HG03097 (cell line): ENCODE data around the gene DCDC2.
"Not testable (repeated sequence)": the region's sequence is repeated elsewhere in the genome, so short reads cannot be mapped to it uniquely, and the experiment has no call there.

ENCODE experiments used
- ATAC-seq: cut with Tn5 transposase; IDR thresholded peaks from one replicate; pipeline ENCODE4 v1.9.1; 2021; ENCODE audit not compliant: unreplicated experiment, low FRiP score

Gene DCDC2

DNA sequence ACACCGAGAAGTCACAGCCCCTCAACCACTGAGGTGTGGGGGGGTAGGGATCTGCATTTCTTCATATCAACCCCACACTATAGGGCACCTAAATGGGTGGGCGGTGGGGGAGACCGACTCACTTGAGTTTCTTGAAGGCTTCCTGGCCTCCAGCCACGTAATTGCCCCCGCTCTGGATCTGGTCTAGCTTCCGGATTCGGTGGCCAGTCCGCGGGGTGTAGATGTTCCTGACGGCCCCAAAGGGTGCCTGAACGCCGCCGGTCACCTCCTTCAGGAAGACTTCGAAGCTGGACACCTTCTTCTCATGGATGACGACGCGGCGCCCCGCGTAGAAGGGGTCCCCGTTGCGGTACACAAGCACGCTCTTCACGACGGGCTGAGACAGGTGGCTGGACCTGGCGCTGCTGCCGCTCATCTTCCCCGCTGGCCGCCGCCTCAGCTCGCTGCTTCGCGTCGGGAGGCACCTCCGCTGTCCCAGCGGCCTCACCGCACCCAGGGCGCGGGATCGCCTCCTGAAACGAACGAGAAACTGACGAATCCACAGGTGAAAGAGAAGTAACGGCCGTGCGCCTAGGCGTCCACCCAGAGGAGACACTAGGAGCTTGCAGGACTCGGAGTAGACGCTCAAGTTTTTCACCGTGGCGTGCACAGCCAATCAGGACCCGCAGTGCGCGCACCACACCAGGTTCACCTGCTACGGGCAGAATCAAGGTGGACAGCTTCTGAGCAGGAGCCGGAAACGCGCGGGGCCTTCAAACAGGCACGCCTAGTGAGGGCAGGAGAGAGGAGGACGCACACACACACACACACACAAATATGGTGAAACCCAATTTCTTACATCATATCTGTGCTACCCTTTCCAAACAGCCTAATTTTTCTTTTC lies at the start of gene DCDC2:
DCDC2 (minus strand) TSS at position 724 of the 883 bp plus-strand sequence; CDS start at position 415, 309 bp downstream.
- no peak for ATAC-seq

- ATAC-seq, result no peak
Measured at GRCh38 chr6:24405262-24405661, 47.4 kb upstream of the DCDC2 start.

- no peak for ATAC-seq
Measured at GRCh38 chr6:24403501-24403824, 45.6 kb upstream of the DCDC2 start.

DNA sequence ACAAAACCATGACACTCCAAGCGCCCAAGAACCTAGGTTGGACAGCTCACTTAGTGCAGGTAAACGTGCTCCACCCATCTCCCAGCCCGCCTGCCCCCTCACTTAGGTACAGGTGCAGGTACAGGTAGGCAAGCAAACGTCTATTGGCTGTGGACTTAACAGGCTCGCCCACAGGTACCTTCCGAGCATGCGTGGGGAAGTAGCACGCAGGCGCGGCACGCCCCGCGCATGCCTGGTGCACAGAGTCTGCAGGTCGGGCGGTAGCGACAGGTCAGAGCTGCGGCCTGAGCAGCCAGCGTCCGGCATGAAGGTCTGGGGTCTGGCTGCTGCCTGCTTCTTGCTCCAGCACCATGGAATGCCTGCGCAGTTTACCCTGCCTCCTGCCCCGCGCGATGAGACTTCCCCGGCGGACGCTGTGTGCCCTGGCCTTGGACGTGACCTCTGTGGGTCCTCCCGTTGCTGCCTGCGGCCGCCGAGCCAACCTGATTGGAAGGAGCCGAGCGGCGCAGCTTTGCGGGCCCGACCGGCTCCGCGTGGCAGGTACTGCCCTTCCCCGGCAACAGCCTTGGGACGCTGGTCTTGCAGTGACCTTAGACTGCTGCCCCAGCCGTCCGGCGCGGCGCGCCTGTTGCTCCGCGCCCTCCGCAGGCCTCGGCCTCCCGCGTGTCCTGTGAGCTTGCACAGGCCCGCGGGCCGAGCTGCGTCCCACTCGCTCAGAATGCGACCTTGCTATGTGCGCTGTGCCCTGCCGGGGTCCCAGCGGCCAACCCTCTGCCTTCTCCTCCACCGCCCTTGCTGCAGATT lies 45.0 kb upstream of the DCDC2 start, which contains the start of gene MRS2:
MRS2 (plus strand) TSS at position 240 of the 804 bp plus-strand sequence; CDS start at position 351, 111 bp downstream.
- ATAC-seq, result peak; percentile 92

- no peak for ATAC-seq
Measured at GRCh38 chr6:24401458-24401857, 43.6 kb upstream of the DCDC2 start.

DNA sequence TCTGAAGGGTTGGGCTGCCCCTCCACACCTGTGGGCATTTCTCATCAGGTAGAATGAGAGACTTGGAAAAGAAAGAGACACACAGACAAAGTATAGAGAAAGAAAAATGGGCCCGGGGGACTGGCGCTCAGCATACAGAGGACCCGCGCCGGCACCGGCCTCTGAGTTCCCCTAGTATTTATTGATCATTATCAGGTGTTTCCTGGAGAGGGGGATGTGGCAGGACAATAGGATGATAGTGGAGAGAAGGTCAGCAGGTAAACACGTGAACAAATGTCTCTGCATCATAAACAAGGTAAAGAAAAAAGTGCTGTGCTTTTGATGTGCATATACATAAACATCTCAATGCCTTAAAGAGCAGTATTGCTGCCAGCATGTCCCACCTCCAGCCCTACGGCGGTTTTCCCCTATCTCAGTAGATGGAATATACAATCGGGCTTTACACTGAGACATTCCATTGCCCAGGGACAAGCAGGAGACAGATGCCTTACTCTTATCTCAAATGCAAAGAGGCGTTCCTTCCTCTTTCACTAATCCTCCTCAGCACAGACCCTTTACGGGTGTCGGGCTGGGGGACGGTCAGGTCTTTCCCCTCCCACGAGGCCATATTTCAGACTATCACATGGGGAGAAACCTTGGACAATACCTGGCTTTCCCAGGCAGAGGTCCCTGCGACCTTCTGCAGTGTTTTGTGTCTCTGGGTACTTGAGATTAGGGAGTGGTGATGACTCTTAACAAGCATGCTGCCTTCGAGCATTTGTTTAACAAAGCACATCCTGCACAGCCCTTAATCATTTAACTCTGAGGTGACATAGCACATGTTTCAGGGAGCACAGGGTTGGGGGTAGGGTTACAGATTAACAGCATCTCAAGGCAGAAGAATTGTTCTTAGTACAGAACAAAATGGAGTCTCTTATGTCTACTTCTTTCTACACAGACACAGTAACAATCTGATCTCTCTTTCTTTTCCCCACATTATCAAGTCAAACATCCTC lies 42.5 kb upstream of the DCDC2 start:
- ATAC-seq, result not testable (repeated sequence)

GRCh38 chr6:24397631-24398030 lies 39.8 kb upstream of the DCDC2 start:
- ATAC-seq, result no peak

- ATAC-seq, result no peak
Measured at GRCh38 chr6:24396824-24397223, 39.0 kb upstream of the DCDC2 start.

- no peak for ATAC-seq
Measured at GRCh38 chr6:24394780-24395437, 37.0 kb upstream of the DCDC2 start.

- ATAC-seq, result no peak
Measured at GRCh38 chr6:24394061-24394779, 36.4 kb upstream of the DCDC2 start.

DNA sequence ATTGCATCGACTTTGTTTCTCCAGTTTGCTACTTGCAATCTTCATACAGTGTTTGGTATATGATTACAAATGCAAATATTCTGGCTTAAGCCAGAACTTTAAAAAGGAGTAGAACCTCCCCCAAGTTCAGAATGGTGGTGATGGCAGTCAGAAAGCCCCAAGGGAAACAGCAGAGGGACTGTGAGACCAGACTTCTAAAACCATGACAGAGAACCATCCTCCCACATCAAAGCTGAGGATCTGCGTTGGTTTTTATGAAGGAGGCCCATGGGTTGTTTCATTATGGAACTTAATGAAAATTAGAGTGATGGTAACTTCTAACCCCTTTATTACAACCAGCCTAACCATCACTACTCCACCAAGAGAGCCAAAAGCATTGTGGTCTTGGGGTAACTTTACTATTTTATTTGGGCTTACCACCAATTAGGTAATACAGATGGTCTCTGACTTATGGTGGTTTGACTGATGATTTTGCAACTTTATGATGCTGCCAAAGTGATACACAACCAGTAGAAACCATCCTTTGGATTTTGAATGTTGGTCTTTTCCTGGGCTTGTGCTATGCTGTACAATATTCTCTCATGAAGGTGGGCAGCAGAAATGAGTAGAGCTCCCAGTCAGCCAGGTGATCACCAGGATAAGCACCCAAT lies 34.0 kb upstream of the DCDC2 start:
- ATAC-seq, result no peak

- ATAC-seq, result no peak
Measured at GRCh38 chr6:24391208-24391607, 33.3 kb upstream of the DCDC2 start.

- ATAC-seq, result no peak
Measured at GRCh38 chr6:24387818-24388217, 30.0 kb upstream of the DCDC2 start.

DNA sequence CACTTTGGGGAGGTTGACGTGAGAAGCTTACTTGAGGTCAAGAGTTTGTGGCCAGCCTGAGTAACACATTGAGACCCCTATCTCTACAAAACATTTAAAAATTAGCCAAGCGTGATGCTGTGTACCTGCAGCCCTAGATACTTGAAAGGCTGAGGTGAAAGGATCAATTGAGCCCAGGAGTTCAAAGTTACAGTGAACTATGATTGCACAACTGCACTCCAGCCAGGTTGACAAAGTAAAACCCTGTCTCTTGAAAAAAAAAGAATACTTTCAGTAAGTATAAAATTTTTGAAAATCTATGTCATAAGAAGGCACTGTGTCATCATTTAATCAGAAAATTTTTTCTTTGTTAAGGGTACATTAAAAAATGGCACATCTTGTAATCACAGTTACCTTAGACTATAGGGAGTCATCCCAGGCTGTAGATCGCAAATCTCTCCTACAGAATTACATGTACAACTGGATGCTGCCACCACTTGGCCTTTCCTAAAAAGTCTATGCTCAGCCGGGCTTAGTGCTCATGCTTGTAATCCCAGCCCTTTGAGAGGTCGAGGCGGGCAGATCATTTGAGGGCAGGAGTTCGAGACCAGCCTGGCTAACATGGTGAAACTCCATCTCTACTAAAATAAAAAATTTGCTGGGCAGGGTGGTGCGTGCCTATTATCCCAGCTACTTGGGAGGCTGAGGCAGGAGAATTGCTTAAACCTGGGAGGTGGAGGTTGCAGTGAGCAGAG lies 27.8 kb upstream of the DCDC2 start:
- ATAC-seq, result no peak

- ATAC-seq, result not testable (repeated sequence)
Measured at GRCh38 chr6:24384369-24385130, 26.7 kb upstream of the DCDC2 start.

- ATAC-seq, result not testable (repeated sequence)
Measured at GRCh38 chr6:24382891-24383494, 25.1 kb upstream of the DCDC2 start.

- ATAC-seq, result no peak
Measured at GRCh38 chr6:24382220-24382540, 24.3 kb upstream of the DCDC2 start.
